ENCODE data around the gene HOXB2. TPM values are rescaled to one million over a fixed set of nuclear protein-coding genes. Genes with fewer than 3 reads are reported as not detected.

Gene HOXB2
- total and polyA plus RNA-seq, 2 of the 8 experiments (the other 6 are each of a cell fraction or from before 2014, with no cell fraction given) = not detected

DNA sequence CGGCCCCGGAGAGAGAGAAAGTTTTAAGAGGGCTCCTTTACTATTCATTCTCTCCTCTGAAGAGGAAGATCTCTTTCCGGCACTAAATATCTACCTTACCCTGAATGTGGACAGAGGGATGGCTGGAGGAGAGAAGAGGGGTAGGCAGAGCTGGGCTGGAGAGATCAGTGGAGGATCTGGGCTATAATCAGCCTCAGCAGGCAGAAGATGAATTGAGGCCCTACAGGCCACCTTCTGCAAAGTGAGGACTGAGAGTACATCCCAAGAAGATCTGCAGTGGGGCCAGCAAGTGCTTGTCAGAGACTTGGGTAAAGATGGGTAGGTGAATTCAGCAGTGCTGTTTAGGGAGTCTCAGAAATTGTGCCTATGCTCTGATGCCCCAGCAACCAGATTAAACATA is 7.6 kb downstream of the HOXB2 start:
- Histone ChIP-seq H3K27me3 (replicated peaks in 1 of 4; ENCODE audit: control insufficient read depth in 3 of 4, extremely low read depth in 1 of 4, insufficient read depth in 3 of 4, low read length in 3 of 4) (peaks cover 35 to 60% (median 58%) of the 10 kb centered on the region in 4 experiments), H3K56ac (replicated peaks; ENCODE audit: insufficient read length, low read depth, low read length) (no peak overlapping the region), H3K23me2 (ENCODE audit: low read depth, low read length) (no peaks in the 10 kb centered on the region; the same call in 1 of the 2 replicates), H2BK20ac (ENCODE audit: low read length) (no peak overlapping the region), H3K4me3 (ENCODE audit: extremely low read depth in 1 of 4, insufficient read depth in 2 of 4, low read depth in 3 of 4, low read length in 4 of 4) (no peak overlapping the region), H2BK5ac (ENCODE audit: low read depth, low read length) (no peak overlapping the region), H2BK15ac (ENCODE audit: low read length) (no peak overlapping the region), H2BK12ac (ENCODE audit: low read depth, low read length) (no peak overlapping the region), H4K8ac (ENCODE audit: extremely low read depth, insufficient read depth, low read length) (no peak overlapping the region), H3K18ac (ENCODE audit: extremely low read depth, low read length) (no peak overlapping the region), H2AFZ (ENCODE audit: low read length) (no peak overlapping the region), H3K4me1 (replicated peaks in 1 of 4; ENCODE audit: control insufficient read depth in 3 of 4, insufficient read depth in 4 of 4, low read length in 3 of 4) (peaks cover 0 to 4% (median 3%) of the 10 kb centered on the region in 4 experiments; a peak in 4 of 7 replicates), H3K14ac (ENCODE audit: insufficient read length) (no peak overlapping the region), H4K20me1 (replicated peaks in 1 of 2; ENCODE audit: control insufficient read depth in 1 of 2, insufficient read depth in 2 of 2, low read length in 2 of 2) (no peaks in the 10 kb centered on the region), H3K36me3 (ENCODE audit: control insufficient read depth in 2 of 4, insufficient read depth in 4 of 4, low read length in 3 of 4) (no peaks in the 10 kb centered on the region; a peak in 1 of 8 replicates), H3K9me3 (ENCODE audit: insufficient read depth in 2 of 2, low read depth in 1 of 2, low read length in 1 of 2) (no peaks in the 10 kb centered on the region), H4K91ac (replicated peaks; ENCODE audit: insufficient read length, low read length) (no peak overlapping the region), H3K23ac (ENCODE audit: insufficient read length) (no peak overlapping the region), H2AK5ac (ENCODE audit: low read depth, low read length) (no peak overlapping the region), H3K27ac (ENCODE audit: low read depth, low read length) (no peak overlapping the region), H3K79me1 (ENCODE audit: low read depth, low read length) (no peaks in the 10 kb centered on the region), H2BK120ac (replicated peaks; ENCODE audit: low read depth, low read length) (no peak overlapping the region), H3K4me2 (ENCODE audit: insufficient read depth in 1 of 2, low read depth in 2 of 2, low read length in 2 of 2) (no peak overlapping the region), H3K9ac (replicated peaks in 1 of 4; ENCODE audit: extremely low read depth in 1 of 4, low read depth in 3 of 4, low read length in 3 of 4) (no peak overlapping the region), H3K79me2 (ENCODE audit: control insufficient read depth in 1 of 2, insufficient read depth in 2 of 2, low read length in 2 of 2) (no peaks in the 10 kb centered on the region), H4K5ac (ENCODE audit: insufficient read length, low read depth, low read length) (no peak overlapping the region), H3K4ac (replicated peaks; ENCODE audit: insufficient read length, low read depth, low read length) (no peak overlapping the region)
- POLR2A ChIA-PET (ENCODE audit: partially characterized antibody) = no interaction called here
- FAIRE-seq (no peak), DNase-seq (ENCODE audit: low read depth in 1 of 2, low spot score in 2 of 2) (no peak)
- TF ChIP-seq EGR1 (IDR thresholded peaks at IDR 0.05; ENCODE audit: borderline replicate concordance, low read depth, low read length) = no peak
- TF ChIP-seq RAD21 (IDR thresholded peaks at IDR 0.05 in 1 of 2, conservative IDR thresholded peaks at IDR 0.05 in 1 of 2; ENCODE audit: low read depth in 2 of 2, low read length in 2 of 2) = no peak
- TF ChIP-seq FOSL1 (IDR thresholded peaks at IDR 0.05; ENCODE audit: insufficient read depth, low read depth, low read length) = no peak
- no peak for TF ChIP-seq SP4 (IDR thresholded peaks at IDR 0.05; ENCODE audit: low read length)
- TF ChIP-seq BCL11A (IDR thresholded peaks at IDR 0.05; ENCODE audit: low read depth in 2 of 2, low read length in 2 of 2) = no peak
- TF ChIP-seq YY1 (IDR thresholded peaks at IDR 0.05; ENCODE audit: low read depth, low read length) = no peak
- no peak for TF ChIP-seq SUZ12 (IDR thresholded peaks at IDR 0.05; ENCODE audit: low read length)
- no peak for TF ChIP-seq GTF2F1 (IDR thresholded peaks at IDR 0.05; ENCODE audit: borderline replicate concordance, low read depth, low read length)
- WGBS, 2 experiments (ENCODE audit: extremely low coverage in 1 of 2, insufficient coverage in 1 of 2, insufficient read length in 1 of 2, insufficient replicate concordance in 2 of 2, low coverage in 1 of 2, low lambda C conversion rate in 2 of 2, missing lambda C conversion rate in 1 of 2) = 73% methylated on average over 1 of the region's 3 CpGs; no CpG with 5 or more reads in 1 of the 2 experiments
- CTCF ChIA-PET (ENCODE audit: partially characterized antibody) = no interaction called here
